ENCODE data around the gene EHD4.

The EHD4 gene

DNA sequence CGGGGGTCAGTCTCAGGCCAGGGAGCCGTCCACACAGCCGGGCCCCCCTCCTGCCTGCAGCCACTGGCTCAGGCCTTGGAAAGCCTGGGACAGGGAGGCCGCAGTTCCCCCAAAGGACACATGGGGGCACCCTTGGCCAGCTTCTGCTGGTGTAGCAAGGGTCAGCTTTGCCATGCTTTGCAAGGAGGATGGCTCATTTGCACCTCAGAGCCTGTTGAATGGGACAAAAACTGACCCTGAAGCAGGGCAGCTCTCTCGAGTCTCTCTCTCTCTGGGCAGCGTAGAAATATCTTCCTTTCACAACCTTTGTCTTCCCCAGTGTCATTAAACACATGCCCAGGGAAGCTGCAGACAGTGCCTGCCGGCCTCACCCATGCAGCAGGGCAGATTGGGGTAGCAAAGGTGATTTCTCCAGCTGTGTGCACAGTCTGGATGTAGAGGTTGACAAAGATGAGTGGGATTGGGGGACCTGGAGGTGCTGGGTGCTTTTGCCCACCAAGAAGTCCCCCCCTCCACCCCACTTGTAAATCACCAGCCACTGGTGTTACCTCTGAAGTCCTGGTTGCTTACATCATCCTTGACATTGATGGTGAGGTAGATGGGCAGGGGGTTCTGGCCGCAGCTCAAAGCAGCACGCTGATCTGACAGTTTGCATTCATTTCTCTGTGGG is 17.4 kb upstream of the EHD4 start:
- no peaks in the 10 kb centered on the region for H3K36me3 ChIP-seq (ENCODE audit: insufficient read depth, low read length)
- no peak overlapping the region for H3K9ac ChIP-seq (ENCODE audit: low read depth, low read length)
- H3K9me3 ChIP-seq (ENCODE audit: control insufficient read depth, insufficient read depth, low read length): no peaks in the 10 kb centered on the region
- H3K4me1 ChIP-seq (ENCODE audit: insufficient read depth, low read length): peaks cover 4% of the 10 kb centered on the region; the same call in 1 of the 2 replicates

DNA sequence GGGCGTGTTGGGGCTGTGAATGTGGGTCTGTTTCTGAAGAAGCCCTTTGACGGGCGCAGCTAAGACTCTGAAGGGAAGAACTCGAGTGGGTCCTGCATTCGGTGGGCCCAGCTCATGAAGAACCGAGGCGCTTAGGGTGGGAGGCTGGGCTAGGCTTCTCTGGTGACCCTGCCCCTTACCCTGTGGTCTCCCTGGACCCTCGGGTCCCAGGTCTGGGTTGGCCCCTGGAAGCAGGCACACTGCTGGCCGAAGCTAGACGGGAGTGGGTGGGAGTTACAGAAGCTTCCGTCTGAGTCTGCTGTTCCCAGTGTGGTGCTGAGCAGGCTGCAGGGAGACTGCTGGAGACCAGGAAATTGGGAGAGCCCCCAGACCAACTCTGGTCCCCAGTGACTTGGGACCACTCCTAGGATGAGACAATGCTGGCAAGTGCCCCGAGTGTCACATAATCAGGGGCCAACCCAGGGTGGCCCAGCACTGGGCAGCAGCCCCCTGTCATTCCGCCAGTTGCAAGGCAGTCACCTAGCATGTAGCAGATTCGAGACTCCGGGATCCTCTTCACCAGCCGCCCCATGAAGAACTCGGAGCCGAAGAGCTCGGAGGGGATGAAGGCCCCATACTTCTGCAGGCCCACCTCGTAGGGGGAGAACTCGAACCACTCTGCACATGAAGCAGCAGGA is 16.7 kb upstream of the EHD4 start:
- no peaks in the 10 kb centered on the region for H3K9me3 ChIP-seq (ENCODE audit: control insufficient read depth, insufficient read depth, low read length)
- H3K4me1 ChIP-seq (ENCODE audit: insufficient read depth, low read length): peaks cover 4% of the 10 kb centered on the region; the same call in 1 of the 2 replicates
- no peak overlapping the region for H3K9ac ChIP-seq (ENCODE audit: low read depth, low read length)
- H3K36me3 ChIP-seq (ENCODE audit: insufficient read depth, low read length): no peaks in the 10 kb centered on the region

DNA sequence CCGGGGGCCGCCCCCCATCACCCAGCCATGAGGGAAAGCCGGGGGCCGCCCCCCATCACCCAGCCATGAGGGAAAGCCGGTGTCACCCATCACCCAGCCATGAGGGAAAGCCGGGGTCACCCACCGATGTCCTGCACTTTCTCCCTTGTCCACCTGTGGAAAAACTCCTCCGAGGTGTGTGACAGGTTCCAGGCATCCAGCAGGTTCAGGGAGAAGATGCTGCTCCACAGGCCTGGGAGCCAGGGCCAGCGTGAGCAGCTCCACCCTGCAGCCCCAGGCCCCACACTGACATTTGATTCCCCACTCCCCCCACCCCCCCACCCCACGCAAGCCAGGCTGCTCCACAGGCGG is 15.5 kb upstream of the EHD4 start:
- H3K9ac ChIP-seq (ENCODE audit: low read depth, low read length): no peak overlapping the region
- no peaks in the 10 kb centered on the region for H3K9me3 ChIP-seq (ENCODE audit: control insufficient read depth, insufficient read depth, low read length)
- H3K4me1 ChIP-seq (ENCODE audit: insufficient read depth, low read length): peaks cover 4% of the 10 kb centered on the region; the same call in 1 of the 2 replicates
- no peaks in the 10 kb centered on the region for H3K36me3 ChIP-seq (ENCODE audit: insufficient read depth, low read length)

DNA sequence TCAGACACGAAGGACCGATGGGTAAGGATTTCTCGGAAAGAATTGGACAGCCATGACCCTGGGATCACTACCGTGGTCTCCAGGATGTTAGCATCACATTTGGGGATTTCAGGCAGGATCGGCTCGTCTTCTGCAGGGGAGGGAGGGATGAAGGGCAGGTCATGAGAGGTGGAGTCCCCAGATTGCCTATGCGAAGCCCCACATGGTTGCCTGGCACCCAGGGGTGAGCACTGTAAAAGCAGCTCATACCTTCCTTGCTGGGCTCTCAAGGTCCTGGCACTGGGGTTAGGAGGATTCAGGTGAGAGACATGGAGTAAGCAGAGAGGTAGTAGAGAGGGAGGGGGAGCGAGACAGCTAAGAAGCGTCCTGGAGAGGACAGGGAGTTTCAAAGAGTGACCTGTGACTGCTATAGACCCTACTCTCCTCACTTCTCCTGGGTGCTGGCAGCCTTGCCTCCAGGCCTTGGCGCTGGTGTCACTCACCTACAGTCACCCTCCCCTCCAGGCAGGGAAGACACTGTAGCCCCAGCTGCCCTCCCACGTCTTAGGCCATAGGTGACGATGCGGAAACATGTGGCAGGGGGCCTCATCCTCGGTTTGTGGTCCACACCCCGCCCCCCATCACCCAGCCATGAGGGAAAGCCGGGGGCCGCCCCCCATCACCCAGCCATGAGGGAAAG is 15.0 kb upstream of the EHD4 start:
- Histone ChIP-seq H3K4me1 (ENCODE audit: insufficient read depth, low read length) (peaks cover 4% of the 10 kb centered on the region; the same call in 1 of the 2 replicates), H3K9me3 (ENCODE audit: control insufficient read depth, insufficient read depth, low read length) (no peaks in the 10 kb centered on the region), H3K9ac (ENCODE audit: low read depth, low read length) (no peak overlapping the region), H3K36me3 (ENCODE audit: insufficient read depth, low read length) (no peaks in the 10 kb centered on the region)

DNA sequence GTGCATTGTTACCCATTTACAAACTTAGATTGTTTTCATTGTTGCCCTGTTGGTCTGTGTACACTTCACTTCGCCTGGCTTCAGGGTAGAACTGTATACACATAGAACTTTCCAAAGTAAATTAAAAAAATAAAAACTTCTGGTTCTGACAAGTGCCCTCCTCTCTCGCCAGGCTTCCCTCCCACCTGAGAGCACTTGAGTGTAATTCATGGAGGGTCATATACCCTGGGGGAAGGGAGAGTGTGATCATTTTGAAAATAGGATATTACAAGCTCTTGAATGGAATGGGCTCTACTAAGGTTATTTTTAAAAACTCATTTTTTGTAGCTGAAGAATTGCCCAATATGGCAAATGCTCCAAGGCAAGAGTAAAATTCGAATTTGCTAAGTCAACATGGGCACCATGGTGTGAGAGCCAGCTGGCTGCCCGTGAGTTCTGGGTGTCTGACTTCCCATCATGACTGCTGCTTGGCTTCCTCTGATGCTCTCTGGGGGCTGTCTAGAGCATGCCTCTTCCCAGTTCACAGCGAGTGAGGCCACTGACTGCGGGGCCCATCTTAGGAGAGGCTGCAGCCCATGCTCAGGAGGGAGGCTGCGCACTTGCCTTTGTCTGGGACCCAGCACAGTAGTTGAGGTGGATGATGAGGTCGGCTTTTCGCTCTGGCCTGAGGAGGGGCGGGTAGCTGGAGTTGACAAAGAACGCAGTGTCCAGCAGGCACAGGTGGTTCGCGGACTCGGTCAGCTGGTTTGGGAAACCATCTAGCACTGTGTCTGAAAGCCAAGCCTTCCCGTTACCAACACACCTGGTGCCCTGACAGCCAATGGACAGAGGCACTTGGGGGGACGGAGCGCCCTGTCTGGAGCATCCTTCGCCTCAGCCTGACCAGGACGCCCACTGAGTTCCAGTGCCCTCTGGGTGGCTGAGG is 13.1 kb upstream of the EHD4 start:
- Histone ChIP-seq H3K9ac (ENCODE audit: low read depth, low read length) (no peak overlapping the region), H3K9me3 (ENCODE audit: control insufficient read depth, insufficient read depth, low read length) (no peaks in the 10 kb centered on the region), H3K36me3 (ENCODE audit: insufficient read depth, low read length) (no peaks in the 10 kb centered on the region), H3K4me1 (ENCODE audit: insufficient read depth, low read length) (peaks cover 4% of the 10 kb centered on the region; the same call in 1 of the 2 replicates)

DNA sequence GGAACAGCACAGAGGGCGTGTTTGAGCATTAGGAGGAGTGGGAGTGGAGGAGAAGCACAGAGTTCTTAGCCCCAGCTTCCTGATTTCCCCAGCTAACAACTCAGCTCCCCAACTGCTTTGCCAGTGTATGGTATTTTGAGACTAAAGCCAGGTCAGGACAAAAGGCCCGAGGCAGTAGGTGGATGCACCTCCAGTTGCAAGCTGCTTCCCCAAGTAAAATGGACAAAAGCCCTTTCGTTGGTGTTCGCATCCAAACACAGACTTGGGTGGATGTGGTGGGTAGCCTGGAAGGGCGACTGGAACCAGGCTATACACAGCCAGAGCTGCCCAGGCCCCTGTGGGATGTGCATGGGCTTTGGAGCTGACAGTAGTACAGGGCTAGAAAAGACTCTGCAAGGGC is 12.3 kb upstream of the EHD4 start:
- no peaks in the 10 kb centered on the region for H3K9me3 ChIP-seq (ENCODE audit: control insufficient read depth, insufficient read depth, low read length)
- no peaks in the 10 kb centered on the region; the same call in 1 of the 2 replicates for H3K4me1 ChIP-seq (ENCODE audit: insufficient read depth, low read length)
- no peak overlapping the region for H3K9ac ChIP-seq (ENCODE audit: low read depth, low read length)
- H3K36me3 ChIP-seq (ENCODE audit: insufficient read depth, low read length): no peaks in the 10 kb centered on the region

DNA sequence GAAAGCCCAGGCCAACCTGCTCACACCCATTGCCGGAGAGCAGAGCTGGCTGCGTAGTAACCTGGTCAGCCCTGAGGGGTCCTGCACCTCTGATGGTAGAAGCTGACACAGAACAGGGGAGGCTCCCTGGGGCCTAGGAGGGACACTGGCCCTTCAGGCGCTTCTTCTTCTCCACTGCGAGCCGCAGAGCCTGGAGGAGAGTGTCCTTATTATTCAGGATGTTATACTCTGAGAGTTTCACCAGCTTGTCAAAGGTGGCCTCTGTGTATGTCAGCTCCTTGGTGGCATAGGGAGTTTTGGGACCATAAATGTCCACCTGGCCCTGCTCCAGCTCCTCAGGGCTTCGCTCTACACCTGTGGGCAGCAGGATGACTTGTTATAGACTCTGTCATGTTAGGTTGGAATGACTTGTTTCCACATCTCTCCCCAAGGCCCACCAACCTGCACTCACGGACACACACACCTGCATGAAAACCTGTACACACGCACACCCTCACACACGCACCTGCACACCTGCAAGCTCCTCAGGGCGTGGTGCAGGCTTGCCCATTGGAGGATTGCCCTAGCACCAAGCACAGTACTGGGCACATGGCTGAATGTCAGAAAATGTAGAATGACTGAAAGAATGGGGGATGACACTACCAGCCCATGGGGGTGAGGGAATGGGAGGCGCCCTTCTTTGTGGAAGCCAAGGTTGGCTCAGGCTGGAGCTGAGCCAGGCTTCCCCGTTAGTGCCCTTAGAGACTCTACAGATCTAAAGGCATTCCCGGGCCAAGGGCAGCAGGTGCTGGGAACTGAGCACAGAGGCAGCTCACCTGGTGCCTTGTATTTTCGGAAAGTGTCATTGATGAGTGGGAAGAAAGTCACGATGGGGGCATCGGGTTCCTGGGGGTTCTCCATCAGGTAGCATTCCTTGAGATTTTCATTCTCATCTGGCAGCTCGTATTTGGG is 11.5 kb upstream of the EHD4 start:
- Histone ChIP-seq H3K9ac (ENCODE audit: low read depth, low read length) (no peak overlapping the region), H3K9me3 (ENCODE audit: control insufficient read depth, insufficient read depth, low read length) (no peaks in the 10 kb centered on the region), H3K4me1 (ENCODE audit: insufficient read depth, low read length) (no peaks in the 10 kb centered on the region), H3K36me3 (ENCODE audit: insufficient read depth, low read length) (no peaks in the 10 kb centered on the region)

DNA sequence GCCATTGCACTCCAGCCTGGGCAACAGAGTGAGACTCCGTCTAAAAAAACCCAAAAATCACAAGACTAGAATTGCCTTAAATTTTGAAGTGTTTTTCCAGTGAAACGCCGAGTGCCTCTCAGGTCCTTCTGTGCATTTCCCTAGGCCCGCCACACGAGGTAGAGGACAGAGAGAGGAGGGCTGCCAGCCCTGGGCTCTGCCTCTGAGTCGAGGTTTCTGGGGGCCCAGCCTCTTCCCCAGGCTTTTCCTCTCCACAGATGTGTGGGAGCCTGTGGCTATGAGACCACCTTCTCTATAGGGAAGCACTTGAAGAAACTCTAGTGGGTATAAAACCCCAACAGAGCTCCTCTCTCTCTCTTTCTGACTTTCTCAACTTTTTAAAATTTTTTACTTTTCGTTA is 10.9 kb upstream of the EHD4 start:
- Histone ChIP-seq H3K4me1 (ENCODE audit: insufficient read depth, low read length) (no peaks in the 10 kb centered on the region), H3K36me3 (ENCODE audit: insufficient read depth, low read length) (no peaks in the 10 kb centered on the region), H3K9ac (ENCODE audit: low read depth, low read length) (no peak overlapping the region), H3K9me3 (ENCODE audit: control insufficient read depth, insufficient read depth, low read length) (no peaks in the 10 kb centered on the region)

DNA sequence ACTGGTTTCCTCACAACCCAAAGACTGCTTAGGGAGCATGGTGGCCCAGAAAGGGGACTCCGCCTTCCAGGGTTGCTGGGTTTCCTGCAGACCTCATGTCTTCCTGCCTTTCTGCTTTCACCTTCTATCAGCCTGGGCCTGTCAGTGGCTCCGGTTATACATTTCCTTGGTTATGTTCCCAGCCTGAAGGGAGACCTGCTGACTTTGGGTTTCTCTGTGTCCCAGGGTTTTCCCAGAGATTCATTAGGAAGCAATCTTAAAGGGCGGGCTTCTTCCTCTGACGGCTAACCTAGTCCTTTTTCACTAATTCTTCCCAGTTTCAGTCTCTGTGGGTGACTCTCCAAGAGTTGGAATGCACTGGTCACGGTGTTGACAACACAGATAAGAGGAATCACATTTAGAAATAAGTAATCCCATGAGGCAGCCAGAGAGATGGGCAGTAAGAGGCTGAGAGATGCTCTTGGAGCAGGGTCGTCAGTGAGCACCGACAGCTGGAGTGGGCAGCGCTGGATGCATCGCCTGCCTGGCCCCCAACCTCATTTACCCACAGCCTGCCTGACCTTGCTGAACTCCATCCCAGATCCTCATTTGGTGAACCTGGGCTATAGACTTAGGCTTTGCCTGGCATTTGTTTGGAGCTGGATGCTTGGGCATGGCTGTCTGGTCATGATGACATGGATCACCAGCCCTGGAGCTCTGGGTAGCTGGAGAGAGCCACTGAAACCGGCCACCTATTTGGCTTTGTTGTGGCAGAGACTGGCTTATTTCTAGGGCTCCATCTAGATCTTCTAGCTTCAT is 10.0 kb upstream of the EHD4 start:
- Histone ChIP-seq H3K9ac (ENCODE audit: low read depth, low read length) (no peak overlapping the region), H3K4me1 (ENCODE audit: insufficient read depth, low read length) (no peaks in the 10 kb centered on the region), H3K36me3 (ENCODE audit: insufficient read depth, low read length) (no peaks in the 10 kb centered on the region), H3K9me3 (ENCODE audit: control insufficient read depth, insufficient read depth, low read length) (no peaks in the 10 kb centered on the region)

DNA sequence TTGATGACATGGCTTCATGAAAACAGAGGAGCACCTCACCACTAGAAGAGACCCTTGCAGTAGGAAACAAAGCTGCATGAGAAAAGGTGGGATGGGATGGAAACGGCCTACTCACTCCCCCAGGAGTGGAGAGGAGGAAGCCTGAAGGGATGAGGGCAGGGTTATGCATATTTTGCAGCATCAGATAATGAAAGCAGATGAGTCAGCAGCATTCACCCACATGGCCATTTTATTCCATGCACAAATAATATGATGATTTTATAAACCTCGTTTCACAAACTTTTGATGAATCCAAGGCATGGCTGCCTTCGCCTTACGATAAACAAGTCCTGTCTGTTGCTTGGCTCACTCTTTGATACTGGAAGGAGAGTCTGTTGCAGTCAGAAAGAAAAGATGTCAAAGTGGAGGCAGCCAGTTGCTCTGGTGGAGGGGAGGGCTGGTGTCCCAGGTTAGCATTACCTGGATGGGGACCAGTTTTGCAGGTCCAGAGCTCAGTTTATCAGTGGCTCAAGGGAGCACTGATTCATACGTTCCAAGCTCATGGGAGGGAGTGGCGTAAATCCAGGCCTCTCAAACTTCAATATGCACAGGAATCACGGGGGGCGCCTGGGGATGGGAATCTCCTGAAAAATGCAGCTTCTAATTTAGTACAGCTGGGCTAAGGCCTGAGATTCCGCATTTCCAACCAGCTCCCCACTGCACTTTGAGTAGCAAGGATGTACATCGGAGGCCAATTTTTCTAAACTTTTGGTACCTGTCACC is 9.2 kb upstream of the EHD4 start:
- H3K9me3 ChIP-seq (ENCODE audit: control insufficient read depth, insufficient read depth, low read length): no peaks in the 10 kb centered on the region
- no peaks in the 10 kb centered on the region for H3K4me1 ChIP-seq (ENCODE audit: insufficient read depth, low read length)
- H3K36me3 ChIP-seq (ENCODE audit: insufficient read depth, low read length): no peaks in the 10 kb centered on the region
- no peak overlapping the region for H3K9ac ChIP-seq (ENCODE audit: low read depth, low read length)

DNA sequence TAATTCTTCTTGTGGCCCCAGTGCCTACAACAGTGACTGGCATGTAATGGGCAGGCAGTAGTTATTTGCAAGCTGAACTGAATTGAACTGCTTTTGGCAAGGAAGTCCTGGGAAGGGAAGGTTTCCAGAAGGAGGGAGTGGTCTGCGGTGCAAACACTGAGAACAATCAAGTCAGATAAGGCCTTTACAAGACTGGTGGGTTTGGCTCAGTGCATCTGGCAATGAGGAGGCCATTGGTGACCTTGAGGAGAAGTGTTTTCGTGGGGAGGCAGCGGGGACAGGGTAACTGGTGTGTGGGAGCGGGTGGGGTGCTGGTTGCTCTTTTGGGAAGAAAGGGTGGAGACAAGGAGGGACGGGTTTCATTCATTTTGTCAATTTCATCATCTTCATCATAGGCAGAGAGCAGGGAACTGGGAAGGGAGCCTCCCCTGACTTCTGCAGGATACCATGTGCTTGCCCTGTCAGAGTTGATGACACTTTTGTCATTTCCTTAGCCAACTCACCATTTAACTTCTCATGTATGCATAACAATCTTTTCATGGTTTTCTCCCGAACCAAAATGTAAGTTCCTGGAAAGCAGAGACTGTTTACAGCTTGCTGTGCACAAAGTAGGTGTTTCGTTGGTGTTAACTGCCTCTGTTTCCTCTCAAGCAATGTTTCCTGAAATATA is 8.4 kb upstream of the EHD4 start:
- no peak overlapping the region for H3K9ac ChIP-seq (ENCODE audit: low read depth, low read length)
- H3K9me3 ChIP-seq (ENCODE audit: control insufficient read depth, insufficient read depth, low read length): no peaks in the 10 kb centered on the region
- H3K36me3 ChIP-seq (ENCODE audit: insufficient read depth, low read length): no peaks in the 10 kb centered on the region
- H3K4me1 ChIP-seq (ENCODE audit: insufficient read depth, low read length): no peaks in the 10 kb centered on the region
